ENCODE measurements around the gene CAMTA1.
A peak's percentile ranks its signal among the peaks of the same experiment; 100 is the strongest.
"Not testable (repeated sequence)": the region's sequence is repeated elsewhere in the genome, so short reads cannot be mapped to it uniquely, and the experiment has no call there.

CAMTA1 gene

DNA sequence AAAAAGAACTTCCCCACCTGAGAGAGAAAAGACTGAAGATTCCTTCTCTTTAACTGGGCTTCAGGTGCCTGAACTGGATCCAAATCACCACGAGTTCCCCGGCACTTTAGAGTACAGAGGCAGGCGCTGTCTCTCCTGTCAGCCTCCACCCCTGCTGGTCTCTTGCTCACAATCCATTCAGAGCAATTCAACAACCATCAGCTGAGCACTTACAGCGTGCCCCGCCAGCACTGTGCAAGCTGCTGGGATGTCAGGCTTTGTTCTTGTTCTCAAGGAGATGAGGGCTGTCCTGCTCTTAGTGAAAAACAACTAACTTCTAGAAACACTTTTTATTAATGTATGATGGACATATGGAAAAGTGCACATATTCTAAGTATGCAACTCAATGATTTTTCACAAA lies 917.1 kb downstream of the CAMTA1 start:
- no peak for DNase-seq (ENCODE audit: low read depth)
- TF ChIP-seq, protein P1, sequence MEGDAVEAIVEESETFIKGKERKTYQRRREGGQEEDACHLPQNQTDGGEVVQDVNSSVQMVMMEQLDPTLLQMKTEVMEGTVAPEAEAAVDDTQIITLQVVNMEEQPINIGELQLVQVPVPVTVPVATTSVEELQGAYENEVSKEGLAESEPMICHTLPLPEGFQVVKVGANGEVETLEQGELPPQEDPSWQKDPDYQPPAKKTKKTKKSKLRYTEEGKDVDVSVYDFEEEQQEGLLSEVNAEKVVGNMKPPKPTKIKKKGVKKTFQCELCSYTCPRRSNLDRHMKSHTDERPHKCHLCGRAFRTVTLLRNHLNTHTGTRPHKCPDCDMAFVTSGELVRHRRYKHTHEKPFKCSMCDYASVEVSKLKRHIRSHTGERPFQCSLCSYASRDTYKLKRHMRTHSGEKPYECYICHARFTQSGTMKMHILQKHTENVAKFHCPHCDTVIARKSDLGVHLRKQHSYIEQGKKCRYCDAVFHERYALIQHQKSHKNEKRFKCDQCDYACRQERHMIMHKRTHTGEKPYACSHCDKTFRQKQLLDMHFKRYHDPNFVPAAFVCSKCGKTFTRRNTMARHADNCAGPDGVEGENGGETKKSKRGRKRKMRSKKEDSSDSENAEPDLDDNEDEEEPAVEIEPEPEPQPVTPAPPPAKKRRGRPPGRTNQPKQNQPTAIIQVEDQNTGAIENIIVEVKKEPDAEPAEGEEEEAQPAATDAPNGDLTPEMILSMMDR (conservative IDR thresholded peaks at IDR 0.05; ENCODE audit: low read depth, low read length), result no peak
- no peak overlapping the region for H3K4me3 ChIP-seq (ENCODE audit: low read length)

DNA sequence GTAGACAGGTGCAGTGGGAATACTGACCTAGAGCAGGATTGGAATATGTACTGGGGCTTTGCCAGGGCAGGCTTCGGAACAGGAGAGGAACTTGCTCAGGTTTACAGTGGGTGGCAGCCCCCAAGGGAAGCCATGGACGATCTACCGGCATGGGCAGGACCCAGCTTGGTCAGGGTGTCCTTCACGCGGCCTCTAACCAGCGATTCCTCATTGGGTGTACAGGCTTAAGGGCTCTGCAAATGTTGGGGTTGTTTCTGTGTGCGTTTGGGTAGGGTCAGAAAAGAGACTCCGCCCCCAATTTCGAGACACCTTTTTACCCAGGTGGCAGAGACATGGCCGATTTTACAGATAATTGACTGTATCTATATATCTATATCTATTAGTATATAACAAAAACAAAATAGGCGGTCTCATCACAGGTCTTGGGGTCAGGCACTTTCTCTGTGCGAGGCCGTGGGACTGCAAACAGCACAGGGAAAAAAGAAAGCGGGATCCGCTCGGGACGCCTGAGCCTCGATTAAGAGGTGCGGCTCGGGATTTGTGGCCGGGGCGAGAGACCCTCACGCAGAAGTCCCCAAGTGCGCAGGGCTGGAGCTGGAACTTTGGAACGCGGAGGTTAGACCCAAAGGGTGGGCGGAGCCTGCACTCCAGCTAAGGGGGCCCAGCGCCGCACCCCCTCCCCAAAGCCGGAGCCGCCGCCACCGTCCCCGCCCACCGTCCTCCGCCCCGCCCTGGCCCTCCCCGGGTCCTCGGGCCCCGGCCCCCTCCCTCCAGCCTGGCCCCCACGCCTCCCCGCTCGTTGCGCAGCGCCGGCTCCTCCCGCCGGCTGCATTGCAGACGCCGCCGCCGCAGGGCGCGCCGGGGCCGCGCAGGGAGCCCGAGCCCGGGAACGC lies 918.3 kb downstream of the CAMTA1 start:
- TF ChIP-seq, protein P1 (conservative IDR thresholded peaks at IDR 0.05; ENCODE audit: low read depth, low read length), result no peak
- DNase-seq (ENCODE audit: low read depth), result no peak
- H3K4me3 ChIP-seq (ENCODE audit: low read length), result no peak overlapping the region

DNA sequence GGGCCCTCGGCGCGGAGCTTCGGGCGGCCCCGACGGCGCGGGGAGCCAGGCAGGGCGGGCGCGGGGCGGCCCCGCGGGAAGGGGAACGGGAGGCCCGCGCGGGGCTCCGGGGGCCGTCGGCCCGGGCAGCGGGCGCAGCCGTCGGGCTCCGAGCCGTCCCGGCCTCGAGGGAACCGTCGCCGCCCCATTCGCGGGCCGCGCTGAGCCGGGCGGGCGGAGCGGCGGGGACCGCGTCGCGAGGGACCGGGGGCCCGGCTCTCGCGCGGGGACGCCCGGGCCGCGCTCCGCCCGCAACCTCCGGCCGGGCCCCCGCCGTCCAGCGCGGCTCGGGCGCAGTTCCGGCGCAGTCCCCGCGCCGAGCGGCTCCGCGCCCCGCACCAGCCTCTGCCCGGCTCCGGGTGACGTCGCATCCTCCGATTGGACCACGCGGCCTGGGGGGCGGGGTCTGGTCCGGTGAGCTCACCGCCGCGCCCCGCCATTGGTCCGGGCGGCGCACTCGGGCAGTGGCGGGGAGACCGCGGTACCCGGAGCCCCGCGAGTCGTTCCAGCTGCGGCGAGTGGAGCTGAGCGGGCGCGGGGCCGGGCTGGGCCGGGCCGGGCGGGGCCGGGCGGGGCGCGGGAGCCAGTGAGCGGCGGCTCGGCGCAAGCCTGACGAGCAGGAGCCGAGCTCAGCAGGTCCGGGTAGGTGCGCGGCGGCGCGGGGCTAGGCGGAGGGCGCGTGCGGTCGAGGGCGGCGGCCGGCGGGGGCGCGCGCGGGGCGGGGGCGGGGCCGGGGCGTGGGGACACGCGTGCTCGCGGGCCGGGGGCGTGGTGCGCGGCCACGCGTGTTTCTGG lies 919.2 kb downstream of the CAMTA1 start:
- TF ChIP-seq, protein P1 (conservative IDR thresholded peaks at IDR 0.05; ENCODE audit: low read depth, low read length), result no peak
- peak; percentile 55 for DNase-seq (ENCODE audit: low read depth)
- H3K4me3 ChIP-seq (ENCODE audit: low read length), result no peak overlapping the region

DNA sequence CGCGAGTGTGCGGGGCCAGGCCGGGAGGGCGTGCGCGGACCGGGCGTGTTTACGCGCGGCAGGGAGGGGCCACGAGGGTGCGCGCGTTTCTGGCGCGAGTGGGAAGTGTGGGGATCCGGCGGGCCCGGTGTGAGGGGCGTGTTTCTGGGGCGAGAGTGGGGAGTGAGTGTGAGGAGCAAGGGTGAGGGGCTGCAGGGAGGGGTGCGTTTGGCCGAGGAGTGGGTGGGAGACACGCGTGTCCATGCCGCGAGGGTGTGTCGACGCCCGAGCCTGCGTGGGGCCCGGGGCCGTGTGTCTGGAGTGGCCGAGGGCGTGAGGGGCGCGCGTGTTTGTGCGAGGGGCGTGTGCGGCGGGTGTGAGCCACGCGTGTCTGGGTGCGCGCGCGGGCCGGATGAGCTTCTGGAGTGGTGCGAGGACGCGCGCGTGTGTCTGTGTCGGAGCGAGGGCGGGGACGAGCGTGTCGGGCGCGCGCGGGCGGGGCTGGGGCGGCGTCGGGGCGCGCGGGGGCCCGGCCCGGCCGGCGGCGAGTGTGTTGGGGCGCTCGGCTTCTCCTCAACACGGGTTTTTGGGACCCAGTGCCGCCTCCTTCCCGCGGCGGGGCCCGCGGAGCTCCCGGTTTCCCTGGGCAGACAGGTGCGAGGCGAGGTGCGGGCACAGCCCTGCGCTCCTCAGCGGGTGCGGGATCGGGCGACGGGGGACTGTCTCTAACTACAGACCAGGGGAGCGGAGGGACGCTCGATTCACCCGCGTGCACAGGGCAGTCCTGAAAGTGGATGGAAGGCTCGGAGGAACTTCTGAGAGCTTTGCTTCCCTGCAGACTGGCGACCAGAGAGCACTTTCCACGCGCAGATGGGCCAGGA lies 920.0 kb downstream of the CAMTA1 start:
- H3K4me3 ChIP-seq (ENCODE audit: low read length), result peak overlapping the region; percentile 15
- DNase-seq (ENCODE audit: low read depth), result no peak

DNA sequence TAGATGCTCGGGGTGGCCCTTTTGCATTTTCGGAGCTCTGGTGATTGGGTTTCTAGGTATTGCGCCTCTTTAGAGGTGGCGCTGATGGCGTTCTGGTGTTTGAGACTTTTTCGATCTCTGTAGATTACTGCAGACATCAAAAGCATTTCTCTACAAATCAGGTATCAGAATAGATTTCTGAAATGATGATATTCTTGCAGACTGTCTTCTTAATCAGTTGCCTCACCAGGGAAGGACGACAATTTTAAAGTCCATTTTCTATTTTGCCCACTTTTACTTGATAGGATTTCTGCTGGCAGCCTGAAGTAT lies 920.6 kb downstream of the CAMTA1 start:
- no peak overlapping the region for H3K4me3 ChIP-seq (ENCODE audit: low read length)
- DNase-seq (ENCODE audit: low read depth), result no peak
- TF ChIP-seq, protein P1 (conservative IDR thresholded peaks at IDR 0.05; ENCODE audit: low read depth, low read length), result no peak

More for the DNA sequence above, 920.0 kb downstream of the CAMTA1 start:
- TF ChIP-seq, protein P1 (conservative IDR thresholded peaks at IDR 0.05; ENCODE audit: low read depth, low read length), result no peak

DNA sequence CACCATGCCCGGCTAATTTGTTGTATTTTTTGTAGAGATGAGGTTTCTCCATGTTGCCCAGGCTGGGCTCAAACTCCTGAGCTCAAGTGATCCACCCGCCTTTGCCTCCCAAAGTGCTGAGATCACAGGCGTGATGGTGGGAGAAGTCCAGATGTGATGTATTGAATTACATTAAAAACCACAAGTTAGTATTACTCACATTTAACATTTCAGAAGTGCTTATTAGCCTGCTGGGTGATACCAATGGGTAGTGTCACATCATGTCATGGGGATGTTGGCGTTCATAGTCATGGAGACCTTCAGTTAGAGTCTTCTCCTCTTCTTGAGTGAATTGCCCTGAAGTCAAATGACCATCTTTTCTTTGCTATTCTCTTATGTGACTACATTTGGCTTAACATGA lies 922.3 kb downstream of the CAMTA1 start:
- TF ChIP-seq, protein P1 (conservative IDR thresholded peaks at IDR 0.05; ENCODE audit: low read depth, low read length), result no peak
- no peak for DNase-seq (ENCODE audit: low read depth)
- H3K4me3 ChIP-seq (ENCODE audit: low read length), result no peak overlapping the region

DNA sequence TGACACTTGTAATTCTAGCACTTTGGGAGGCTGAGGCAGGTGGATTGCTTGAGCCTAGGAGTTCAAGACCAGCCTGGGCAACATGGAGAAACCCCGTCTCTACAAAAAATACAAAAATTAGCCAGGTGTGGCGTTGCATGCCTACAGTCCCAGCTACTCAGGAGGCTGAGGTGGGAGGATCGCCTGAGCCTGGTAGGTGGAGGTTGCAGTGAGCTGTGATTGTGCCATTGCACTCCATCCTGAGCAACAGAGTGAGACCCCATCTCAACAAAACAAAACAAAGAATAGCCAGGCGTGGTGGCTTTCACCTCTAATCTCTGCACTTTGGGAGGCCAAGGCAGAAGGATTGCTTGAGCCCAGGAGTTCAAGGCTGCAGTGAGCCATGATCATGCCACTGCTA lies 922.8 kb downstream of the CAMTA1 start:
- not testable (repeated sequence) for H3K4me3 ChIP-seq (ENCODE audit: low read length); DNase-seq (ENCODE audit: low read depth)

Data from retinal pigment epithelial cell (primary cell).